Vagina (tissue), 2 donors: ENCODE data around the gene SPIN1. TPM values are rescaled to one million over a fixed set of nuclear protein-coding genes. Genes with fewer than 3 reads are reported as not detected.

ENCODE experiments used
- DNase-seq, 2 donors: peaks; one replicate each; pipeline ENCODE4 v3.0.0-alpha.2; 2017; ENCODE audit errors: extremely low spot score in 2 of 2
- H3K27ac ChIP-seq: fragments of 200-600 bp; sonication (generic); one replicate; pipeline ENCODE4 v1.5.1; 2019
- H3K27me3 ChIP-seq: fragments of 200-600 bp; sonication (generic); one replicate; pipeline ENCODE4 v1.5.1; 2019
- H3K36me3 ChIP-seq, 2 donors: fragments of 200-600 bp; sonication (generic); one replicate each; pipeline ENCODE4 v1.5.1; 2017 to 2019
- H3K4me1 ChIP-seq: fragments of 200-600 bp; sonication (generic); one replicate; pipeline ENCODE4 v1.5.1; 2019
- H3K4me3 ChIP-seq, 2 donors: fragments of 200-600 bp; sonication (generic); 1 replicate in 1 of 2; 2 replicates in 1 of 2; pipeline ENCODE4 v1.5.1; 2016 to 2019
- H3K9me3 ChIP-seq: fragments of 200-600 bp; sonication (generic); one replicate; pipeline ENCODE4 v1.5.1; 2019
- POLR2A ChIP-seq, 2 donors: fragments of 450-650 bp; IDR thresholded peaks; one replicate each; pipeline ENCODE4 v1.6.1; 2017; ENCODE audit warnings: antibody characterized with exemption in 2 of 2, mild to moderate bottlenecking in 2 of 2, moderate library complexity in 2 of 2
- POLR2AphosphoS5 ChIP-seq, 2 donors: sonication (generic); formaldehyde crosslinking; IDR thresholded peaks; one replicate each; pipeline ENCODE4 v1.9.0; 2017; ENCODE audit warnings: antibody characterized with exemption in 2 of 2, mild to moderate bottlenecking in 2 of 2, low read depth in 1 of 2; ENCODE audit not compliant: insufficient read depth in 1 of 2
- intact Hi-C: fragments of 100-400 bp; cut with DNase I; formaldehyde crosslinking; loops from one replicate; pipeline ENCODE4 v1.15.1; 2023
- total RNA-seq: library from RNA; depleted of rRNA; stranded (reverse); fragments of >200 nt; gene quantifications from one replicate; pipeline ENCODE4 v1.2.3, GENCODE V29; 2016
- TF ChIP-seq, protein P1 (sequence below), 3 experiments: fragments of 450-650 bp in 2 of 3; fragments of 200-600 bp in 1 of 3; sonication (generic) in 1 of 3; IDR thresholded peaks; one replicate each; pipeline ENCODE4 v1.5.1; 2017 to 2019; ENCODE audit warnings: antibody characterized with exemption in 3 of 3, mild to moderate bottlenecking in 2 of 3, moderate library complexity in 2 of 3

The SPIN1 gene
- total RNA-seq, 1 donor from 2014 or later, result 72.9 TPM

GRCh38 chr9:88391921-88392320, 3.7 kb downstream of the SPIN1 start:
- Histone ChIP-seq H3K9me3 (no peaks in the 10 kb centered on the region), H3K4me3 (no peak overlapping the region), H3K4me1 (peaks cover 50% of the 10 kb centered on the region), H3K27me3 (no peaks in the 10 kb centered on the region), H3K36me3 (no peaks in the 10 kb centered on the region), H3K27ac (peak overlapping the region; percentile 13)
- no peak for DNase-seq
- TF ChIP-seq POLR2AphosphoS5 (IDR thresholded peaks at IDR 0.05; ENCODE audit: insufficient read depth in 1 of 2, low read depth in 1 of 2), result no peak
- no peak for TF ChIP-seq POLR2A (IDR thresholded peaks at IDR 0.05)
- TF ChIP-seq, protein P1, sequence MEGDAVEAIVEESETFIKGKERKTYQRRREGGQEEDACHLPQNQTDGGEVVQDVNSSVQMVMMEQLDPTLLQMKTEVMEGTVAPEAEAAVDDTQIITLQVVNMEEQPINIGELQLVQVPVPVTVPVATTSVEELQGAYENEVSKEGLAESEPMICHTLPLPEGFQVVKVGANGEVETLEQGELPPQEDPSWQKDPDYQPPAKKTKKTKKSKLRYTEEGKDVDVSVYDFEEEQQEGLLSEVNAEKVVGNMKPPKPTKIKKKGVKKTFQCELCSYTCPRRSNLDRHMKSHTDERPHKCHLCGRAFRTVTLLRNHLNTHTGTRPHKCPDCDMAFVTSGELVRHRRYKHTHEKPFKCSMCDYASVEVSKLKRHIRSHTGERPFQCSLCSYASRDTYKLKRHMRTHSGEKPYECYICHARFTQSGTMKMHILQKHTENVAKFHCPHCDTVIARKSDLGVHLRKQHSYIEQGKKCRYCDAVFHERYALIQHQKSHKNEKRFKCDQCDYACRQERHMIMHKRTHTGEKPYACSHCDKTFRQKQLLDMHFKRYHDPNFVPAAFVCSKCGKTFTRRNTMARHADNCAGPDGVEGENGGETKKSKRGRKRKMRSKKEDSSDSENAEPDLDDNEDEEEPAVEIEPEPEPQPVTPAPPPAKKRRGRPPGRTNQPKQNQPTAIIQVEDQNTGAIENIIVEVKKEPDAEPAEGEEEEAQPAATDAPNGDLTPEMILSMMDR (IDR thresholded peaks at IDR 0.05), result no peak
- intact Hi-C loops, result no loop called here

DNA sequence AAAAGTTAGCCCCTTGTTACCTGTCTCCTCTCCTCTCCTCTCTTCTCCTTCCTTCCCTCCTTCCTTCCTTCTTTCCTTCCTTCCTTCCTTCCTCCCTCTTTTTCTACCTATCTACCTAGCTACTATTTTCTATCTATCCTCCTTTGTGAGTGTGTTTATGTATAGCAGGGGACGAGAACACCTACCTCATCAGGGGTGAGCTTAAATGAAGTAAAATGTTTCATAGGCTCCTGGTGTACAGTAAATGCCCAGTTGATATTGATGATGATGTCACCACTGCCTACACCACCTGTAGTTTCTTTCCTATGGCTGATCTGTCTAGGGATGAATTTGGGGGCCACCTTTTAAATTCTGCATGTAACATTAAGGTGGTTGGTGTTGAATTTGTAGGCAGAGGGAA, 4.3 kb downstream of the SPIN1 start:
- TF ChIP-seq POLR2A (IDR thresholded peaks at IDR 0.05) (no peak), POLR2AphosphoS5 (IDR thresholded peaks at IDR 0.05; ENCODE audit: insufficient read depth in 1 of 2, low read depth in 1 of 2) (no peak)
- TF ChIP-seq, protein P1 (IDR thresholded peaks at IDR 0.05), result no peak
- H3K36me3 ChIP-seq, result no peaks in the 10 kb centered on the region
- DNase-seq, result no peak
- H3K9me3 ChIP-seq, result no peaks in the 10 kb centered on the region
- H3K4me1 ChIP-seq, result peaks cover 50% of the 10 kb centered on the region
- peak overlapping the region; percentile 7 for H3K27ac ChIP-seq
- intact Hi-C loops, result no loop called here
- no peak overlapping the region for H3K4me3 ChIP-seq
- no peaks in the 10 kb centered on the region for H3K27me3 ChIP-seq

DNA sequence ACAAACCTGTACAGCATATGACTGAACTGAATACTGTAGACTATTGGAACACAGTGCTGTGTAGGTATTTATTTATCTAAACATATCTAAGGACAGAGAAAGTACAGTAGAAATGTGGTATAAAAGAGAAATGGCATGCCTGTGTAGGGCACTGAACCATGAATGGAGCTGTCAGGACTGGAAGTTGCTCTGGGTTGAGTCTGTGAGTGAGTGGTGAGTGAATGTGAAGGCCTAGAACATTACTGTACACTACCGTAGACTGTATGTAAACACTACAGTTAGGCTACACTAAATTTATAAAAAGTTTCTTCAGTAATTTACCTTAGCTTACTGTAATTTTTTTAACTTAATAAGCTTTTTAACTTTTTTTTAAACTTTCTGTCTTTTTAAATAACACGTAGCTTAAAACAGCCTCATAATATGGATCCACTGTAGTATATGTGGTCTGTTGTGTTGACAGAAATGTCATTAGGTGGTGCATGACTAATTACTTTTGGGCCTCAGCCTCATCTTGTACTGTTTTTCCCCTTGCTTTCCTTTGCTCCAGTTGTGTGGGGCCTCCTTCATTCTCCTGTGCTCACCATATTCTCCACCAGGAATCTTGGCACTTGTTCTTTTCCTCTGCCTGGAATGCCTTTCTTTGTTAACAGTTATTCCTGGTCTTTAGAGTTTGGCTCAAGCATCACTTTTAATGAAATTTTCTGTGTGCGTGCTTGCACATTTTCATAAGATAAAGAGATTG, 8.8 kb downstream of the SPIN1 start:
- no peak overlapping the region for H3K27ac ChIP-seq
- no peak for DNase-seq
- H3K4me3 ChIP-seq, result no peak overlapping the region
- TF ChIP-seq POLR2AphosphoS5 (IDR thresholded peaks at IDR 0.05; ENCODE audit: insufficient read depth in 1 of 2, low read depth in 1 of 2), result no peak
- TF ChIP-seq, protein P1 (IDR thresholded peaks at IDR 0.05), result no peak
- no peak for TF ChIP-seq POLR2A (IDR thresholded peaks at IDR 0.05)
- H3K9me3 ChIP-seq, result no peaks in the 10 kb centered on the region
- no peaks in the 10 kb centered on the region for H3K27me3 ChIP-seq
- intact Hi-C loops, result no loop called here
- H3K36me3 ChIP-seq, result no peaks in the 10 kb centered on the region
- H3K4me1 ChIP-seq, result peaks cover 57% of the 10 kb centered on the region

DNA sequence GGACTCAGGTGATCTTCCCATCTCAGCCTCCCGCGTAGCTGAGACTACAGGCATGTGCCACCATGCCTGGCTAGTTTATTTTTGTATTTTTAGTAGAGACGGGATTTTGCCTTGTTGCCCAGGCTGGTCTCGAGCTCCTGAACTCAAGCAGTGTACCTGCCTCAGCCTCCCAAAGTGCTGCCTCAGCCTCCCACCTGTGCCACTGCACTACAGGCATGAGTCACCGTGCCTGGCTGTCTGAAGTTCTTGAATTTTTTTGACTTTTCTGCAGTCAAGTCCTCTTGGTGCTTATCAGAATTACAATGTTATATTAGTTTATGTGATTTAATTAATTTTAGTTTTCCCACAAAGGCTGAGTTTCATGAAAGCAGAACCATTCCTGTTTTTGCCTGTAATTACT, 9.8 kb downstream of the SPIN1 start:
- DNase-seq, result no peak
- Histone ChIP-seq H3K27ac (no peak overlapping the region), H3K36me3 (no peaks in the 10 kb centered on the region), H3K9me3 (no peaks in the 10 kb centered on the region), H3K4me1 (peaks cover 53% of the 10 kb centered on the region), H3K27me3 (no peaks in the 10 kb centered on the region), H3K4me3 (no peak overlapping the region)
- intact Hi-C loops, result no loop called here
- no peak for TF ChIP-seq POLR2AphosphoS5 (IDR thresholded peaks at IDR 0.05; ENCODE audit: insufficient read depth in 1 of 2, low read depth in 1 of 2)
- no peak for TF ChIP-seq POLR2A (IDR thresholded peaks at IDR 0.05)
- TF ChIP-seq, protein P1 (IDR thresholded peaks at IDR 0.05), result no peak

GRCh38 chr9:88399966-88400365, 11.7 kb downstream of the SPIN1 start:
- H3K4me1 ChIP-seq, result peaks cover 46% of the 10 kb centered on the region
- no peak for TF ChIP-seq POLR2A (IDR thresholded peaks at IDR 0.05)
- H3K9me3 ChIP-seq, result no peaks in the 10 kb centered on the region
- intact Hi-C loops, result no loop called here
- H3K27ac ChIP-seq, result no peak overlapping the region
- no peak overlapping the region for H3K4me3 ChIP-seq
- DNase-seq, result no peak
- H3K36me3 ChIP-seq, result no peaks in the 10 kb centered on the region
- H3K27me3 ChIP-seq, result no peaks in the 10 kb centered on the region
